K562 (cell line): ENCODE measurements around the gene ZDHHC17. TPM values are rescaled to one million over a fixed set of nuclear protein-coding genes. Genes with fewer than 3 reads are reported as not detected.
A peak's percentile ranks its signal among the peaks of the same experiment; 100 is the strongest.

Experiments
- CCAR2 ChIP-seq: fragments of 200-400 bp; formaldehyde crosslinking; IDR thresholded peaks from 2 replicates; pipeline ENCODE4 v1.6.1; 2017; ENCODE audit warnings: mild to moderate bottlenecking, low read depth, low read length
- FOXO4 ChIP-seq: fragments of 450-650 bp; formaldehyde crosslinking; IDR thresholded peaks from 2 replicates; pipeline ENCODE4 v1.4.0; 2020; ENCODE audit warnings: mild to moderate bottlenecking, moderate library complexity
- HMGN3 ChIP-seq: IDR thresholded peaks from 2 replicates; pipeline ENCODE4 v1.6.1; 2011; ENCODE audit warnings: borderline replicate concordance, low read depth, mild to moderate bottlenecking, mixed read lengths, low read length; ENCODE audit not compliant: insufficient read length; ENCODE audit errors: extremely low read depth
- NBN ChIP-seq: fragments of 450-650 bp; IDR thresholded peaks from 2 replicates; pipeline ENCODE4 v1.6.1; 2016; ENCODE audit warnings: low read depth, mild to moderate bottlenecking
- NCOA6 ChIP-seq: fragments of 450-650 bp; IDR thresholded peaks from 2 replicates; pipeline ENCODE4 v1.6.1; 2017; ENCODE audit warnings: mild to moderate bottlenecking
- NFIX ChIP-seq: fragments of 250-450 bp; sonication (Bioruptor Pico); IDR thresholded peaks from 2 replicates; pipeline ENCODE4 v1.4.0; 2020; ENCODE audit warnings: low read depth, mild to moderate bottlenecking, moderate library complexity
- PML ChIP-seq: IDR thresholded peaks from 2 replicates; pipeline ENCODE4 v1.6.1; 2012; ENCODE audit warnings: low read length, inconsistent platforms
- PTTG1 ChIP-seq: fragments of 450-650 bp; IDR thresholded peaks from 2 replicates; pipeline ENCODE4 v1.6.1; 2016; ENCODE audit warnings: low read depth, mild to moderate bottlenecking, missing genetic modification characterization, missing compliant biosample characterization
- RB1 ChIP-seq: fragments of 450-650 bp; IDR thresholded peaks from 2 replicates; pipeline ENCODE4 v1.6.1; 2017; ENCODE audit warnings: low read depth, mild to moderate bottlenecking
- RBBP5 ChIP-seq: fragments of 200-600 bp; sonication (generic); IDR thresholded peaks from 2 replicates; pipeline ENCODE4 v1.6.1; 2012; ENCODE audit warnings: borderline replicate concordance, mild to moderate bottlenecking, low read length, control low read depth, inconsistent platforms; ENCODE audit not compliant: insufficient read depth, poor library complexity, severe bottlenecking
- SFPQ ChIP-seq: fragments of 200-400 bp; formaldehyde crosslinking; IDR thresholded peaks from 2 replicates; pipeline ENCODE4 v1.6.1; 2017; ENCODE audit warnings: mild to moderate bottlenecking, low read depth, low read length, moderate library complexity
- polyA plus RNA-seq, 8 experiments: library from polyadenylated mRNA; depleted of rRNA in 4 of 8; stranded (reverse) in 5 of 8; unstranded in 3 of 8; fragments of >200 nt; fragmentation: Nextera tagmentation in 2 of 8; fragmentation: Illumina TruSeq in 1 of 8; extraction: Ambion mirVana in 2 of 8; extraction: Trizol in 1 of 8; gene quantifications; 2 replicates each; pipeline versions ENCODE4 v1.2.1 to v1.2.3, GENCODE V29; 2011 to 2014; ENCODE audit warnings: inconsistent platforms in 1 of 8, missing spikeins in 1 of 8
- total RNA-seq, 7 experiments: library from RNA; depleted of rRNA in 6 of 7; stranded (reverse); fragments of >200 nt in 6 of 7; fragmentation: Illumina TruSeq in 2 of 7; extraction: Trizol in 2 of 7; gene quantifications; 2 replicates each; pipeline versions ENCODE4 v1.2.1 to v1.2.3, GENCODE V29; 2011 to 2021; ENCODE audit warnings: low replicate concordance in 1 of 7
- TF ChIP-seq, protein P1 (sequence below): sonication (generic); formaldehyde crosslinking; IDR thresholded peaks from 2 replicates; pipeline ENCODE4 v1.4.0; 2020; ENCODE audit warnings: mild to moderate bottlenecking, missing genetic modification reagents
- TF ChIP-seq, protein P2 (sequence below), 2 experiments: fragments of 450-650 bp in 1 of 2; sonication (generic) in 1 of 2; formaldehyde crosslinking in 1 of 2; IDR thresholded peaks in 1 of 2; conservative IDR thresholded peaks in 1 of 2; 2 replicates each; pipeline versions ENCODE4 v1.6.1 to v1.8.1; 2016 to 2023; ENCODE audit warnings: mild to moderate bottlenecking in 2 of 2, moderate library complexity in 2 of 2, inconsistent platforms in 1 of 2, missing genetic modification reagents in 1 of 2
- TF ChIP-seq, protein P3 (sequence below): fragments of 150-350 bp; conservative IDR thresholded peaks from 2 replicates; pipeline ENCODE4 v1.6.1; 2014; ENCODE audit warnings: low read length

Gene ZDHHC17
- total and polyA plus RNA-seq, 9 of the 15 experiments (the other 6 are each of a cell fraction or from before 2014, with no cell fraction given) = 6.7 to 66.0 (median 27.5) TPM

DNA sequence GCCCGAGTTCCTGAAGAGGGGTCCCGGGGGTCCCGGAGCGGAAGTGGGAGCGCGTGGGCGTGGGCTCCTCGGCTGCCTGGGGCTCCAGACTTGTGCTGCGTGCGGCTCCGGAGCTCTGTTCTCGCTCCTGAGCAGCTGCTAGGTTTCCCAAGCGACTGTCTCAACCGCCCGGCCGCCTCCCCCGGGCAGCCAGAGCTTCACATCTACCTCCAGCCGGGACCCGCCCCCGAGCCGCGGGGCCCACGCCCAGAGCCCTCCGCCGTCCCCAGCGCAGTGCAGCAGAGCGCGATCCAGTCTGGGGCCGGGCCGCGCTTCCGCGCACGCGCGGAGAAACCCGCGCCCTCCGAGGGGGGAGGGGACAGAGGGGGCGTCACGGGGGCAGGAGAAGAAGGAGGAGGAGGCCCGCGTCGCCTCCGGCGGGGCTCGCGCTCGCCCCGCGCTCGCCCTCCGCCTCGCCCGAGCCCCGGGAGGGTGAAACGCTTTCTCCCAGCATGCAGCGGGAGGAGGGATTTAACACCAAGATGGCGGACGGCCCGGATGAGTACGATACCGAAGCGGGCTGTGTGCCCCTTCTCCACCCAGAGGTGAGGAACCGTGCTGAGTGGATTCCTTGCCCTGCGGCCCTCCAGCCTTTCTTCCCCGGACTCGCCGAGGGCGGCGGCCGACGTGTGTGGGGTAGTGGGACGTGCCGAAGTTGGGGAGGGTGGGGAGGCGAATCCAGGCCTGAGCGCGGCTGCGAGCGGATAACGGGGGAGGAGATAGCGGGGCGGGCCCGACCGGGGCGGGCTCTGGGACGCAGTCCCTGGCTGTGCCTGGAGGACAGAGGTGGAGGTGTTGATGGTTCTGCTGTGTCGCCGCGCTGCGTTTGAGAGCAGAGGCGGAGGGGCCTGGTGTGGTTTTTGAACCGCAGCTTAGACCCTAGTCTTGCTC lies at the start of gene ZDHHC17 (continued):
- TF ChIP-seq, protein P1, sequence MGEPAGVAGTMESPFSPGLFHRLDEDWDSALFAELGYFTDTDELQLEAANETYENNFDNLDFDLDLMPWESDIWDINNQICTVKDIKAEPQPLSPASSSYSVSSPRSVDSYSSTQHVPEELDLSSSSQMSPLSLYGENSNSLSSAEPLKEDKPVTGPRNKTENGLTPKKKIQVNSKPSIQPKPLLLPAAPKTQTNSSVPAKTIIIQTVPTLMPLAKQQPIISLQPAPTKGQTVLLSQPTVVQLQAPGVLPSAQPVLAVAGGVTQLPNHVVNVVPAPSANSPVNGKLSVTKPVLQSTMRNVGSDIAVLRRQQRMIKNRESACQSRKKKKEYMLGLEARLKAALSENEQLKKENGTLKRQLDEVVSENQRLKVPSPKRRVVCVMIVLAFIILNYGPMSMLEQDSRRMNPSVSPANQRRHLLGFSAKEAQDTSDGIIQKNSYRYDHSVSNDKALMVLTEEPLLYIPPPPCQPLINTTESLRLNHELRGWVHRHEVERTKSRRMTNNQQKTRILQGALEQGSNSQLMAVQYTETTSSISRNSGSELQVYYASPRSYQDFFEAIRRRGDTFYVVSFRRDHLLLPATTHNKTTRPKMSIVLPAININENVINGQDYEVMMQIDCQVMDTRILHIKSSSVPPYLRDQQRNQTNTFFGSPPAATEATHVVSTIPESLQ (CRISPR knock-in tag) = peak; percentile 73; the same call in 1 of the 2 replicates
- peak; percentile 53 for TF ChIP-seq PML
- TF ChIP-seq, protein P2, sequence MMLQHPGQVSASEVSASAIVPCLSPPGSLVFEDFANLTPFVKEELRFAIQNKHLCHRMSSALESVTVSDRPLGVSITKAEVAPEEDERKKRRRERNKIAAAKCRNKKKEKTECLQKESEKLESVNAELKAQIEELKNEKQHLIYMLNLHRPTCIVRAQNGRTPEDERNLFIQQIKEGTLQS (IDR thresholded peaks at IDR 0.05) = no peak
- TF ChIP-seq, protein P2 (CRISPR knock-in tag; conservative IDR thresholded peaks at IDR 0.05) = no peak
- TF ChIP-seq RBBP5 = peak; percentile 98
- TF ChIP-seq SFPQ = no peak
- no peak for TF ChIP-seq CCAR2
- no peak for TF ChIP-seq FOXO4 (CRISPR knock-in tag)
- TF ChIP-seq, protein P3, sequence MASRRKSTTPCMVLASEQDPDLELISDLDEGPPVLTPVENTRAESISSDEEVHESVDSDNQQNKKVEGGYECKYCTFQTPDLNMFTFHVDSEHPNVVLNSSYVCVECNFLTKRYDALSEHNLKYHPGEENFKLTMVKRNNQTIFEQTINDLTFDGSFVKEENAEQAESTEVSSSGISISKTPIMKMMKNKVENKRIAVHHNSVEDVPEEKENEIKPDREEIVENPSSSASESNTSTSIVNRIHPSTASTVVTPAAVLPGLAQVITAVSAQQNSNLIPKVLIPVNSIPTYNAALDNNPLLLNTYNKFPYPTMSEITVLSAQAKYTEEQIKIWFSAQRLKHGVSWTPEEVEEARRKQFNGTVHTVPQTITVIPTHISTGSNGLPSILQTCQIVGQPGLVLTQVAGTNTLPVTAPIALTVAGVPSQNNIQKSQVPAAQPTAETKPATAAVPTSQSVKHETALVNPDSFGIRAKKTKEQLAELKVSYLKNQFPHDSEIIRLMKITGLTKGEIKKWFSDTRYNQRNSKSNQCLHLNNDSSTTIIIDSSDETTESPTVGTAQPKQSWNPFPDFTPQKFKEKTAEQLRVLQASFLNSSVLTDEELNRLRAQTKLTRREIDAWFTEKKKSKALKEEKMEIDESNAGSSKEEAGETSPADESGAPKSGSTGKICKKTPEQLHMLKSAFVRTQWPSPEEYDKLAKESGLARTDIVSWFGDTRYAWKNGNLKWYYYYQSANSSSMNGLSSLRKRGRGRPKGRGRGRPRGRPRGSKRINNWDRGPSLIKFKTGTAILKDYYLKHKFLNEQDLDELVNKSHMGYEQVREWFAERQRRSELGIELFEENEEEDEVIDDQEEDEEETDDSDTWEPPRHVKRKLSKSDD = 0 out of 2 replicates have a peak, but pooled peaks have one; percentile 49
- no peak for TF ChIP-seq PTTG1 (tag)
- peak; percentile 75 for TF ChIP-seq HMGN3
- TF ChIP-seq RB1 = peak; percentile 8; the same call in 1 of the 2 replicates
- no peak for TF ChIP-seq NCOA6
- no peak for TF ChIP-seq NFIX (CRISPR knock-in tag)
- 0 out of 2 replicates have a peak, but pooled peaks have one; percentile 68 for TF ChIP-seq NBN
